Urothelium cell line (cell line): Measurements from ENCODE around the gene DNAH1.

Experiments used
- DNase-seq: peaks from one replicate; pipeline ENCODE4 v3.0.0; 2011; ENCODE audit warnings: low spot score, mixed read lengths
- FAIRE-seq: peaks from 2 replicates; lab custom pipeline; 2011; peaks lifted over from hg19 to GRCh38; lab: Jason Lieb, UNC

The DNAH1 gene

DNA sequence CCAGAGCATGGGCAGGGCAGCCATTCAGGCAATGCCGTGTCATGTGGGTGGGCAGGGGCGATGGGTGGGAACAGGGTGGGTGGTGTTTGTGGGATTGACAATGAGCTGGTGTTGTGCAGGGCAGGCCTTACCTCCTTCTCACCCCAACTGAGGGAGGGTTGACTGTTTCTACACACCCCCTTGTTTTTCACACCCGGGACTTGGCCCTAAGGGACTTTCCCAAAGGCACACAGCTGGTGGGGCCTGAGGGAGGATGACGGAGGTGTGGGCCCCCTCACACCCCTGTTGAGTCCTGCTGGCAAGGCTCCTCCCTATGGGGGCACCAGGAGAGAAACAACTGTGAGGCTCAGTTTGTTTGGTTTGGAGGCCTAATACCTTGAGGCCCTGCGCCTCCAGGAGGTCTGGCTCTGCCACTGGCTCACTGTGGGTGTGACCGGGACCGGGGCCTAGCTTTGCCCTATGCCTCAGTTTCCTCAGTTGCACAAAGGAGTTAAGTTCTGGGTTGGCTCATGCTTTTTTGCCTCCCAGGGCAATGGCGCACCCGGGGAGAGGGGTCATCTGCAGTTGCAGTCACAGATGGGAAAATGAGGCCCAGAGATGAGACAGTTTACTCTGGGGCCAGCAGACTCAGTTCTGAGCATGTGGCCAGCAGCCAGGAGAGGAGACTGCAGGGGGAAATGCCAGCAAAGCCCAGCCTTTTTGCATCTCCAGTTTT is 5.1 kb upstream of the DNAH1 start:
- DNase-seq (no peak), FAIRE-seq (no peak)

DNA sequence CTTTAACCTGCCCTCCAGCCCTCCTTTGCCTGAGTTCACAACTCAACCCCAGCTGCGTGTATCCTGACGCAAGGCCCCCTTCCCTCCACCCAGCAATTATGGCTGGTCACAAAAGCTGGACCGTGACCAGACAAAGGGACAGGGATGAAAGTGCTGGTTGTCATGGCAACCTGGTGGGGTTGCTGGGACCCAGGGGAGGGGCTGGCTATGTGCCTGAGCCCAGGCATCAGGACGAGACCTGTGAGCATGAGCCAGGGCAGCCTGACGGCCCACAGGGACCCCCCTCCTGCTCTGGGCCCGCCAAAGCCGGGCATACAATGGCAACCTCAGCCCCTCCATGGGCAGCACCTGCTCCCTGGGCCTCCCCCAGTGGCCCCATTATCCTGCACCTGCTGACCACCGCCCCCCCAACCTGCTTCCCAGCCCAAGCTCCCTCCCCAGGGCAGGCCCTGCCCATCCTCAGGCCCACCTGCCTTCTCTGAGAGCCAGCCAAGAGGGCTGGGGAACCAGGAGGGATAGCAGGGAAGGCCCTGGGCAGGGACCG is 4.5 kb upstream of the DNAH1 start:
- FAIRE-seq, result no peak
- no peak for DNase-seq

DNA sequence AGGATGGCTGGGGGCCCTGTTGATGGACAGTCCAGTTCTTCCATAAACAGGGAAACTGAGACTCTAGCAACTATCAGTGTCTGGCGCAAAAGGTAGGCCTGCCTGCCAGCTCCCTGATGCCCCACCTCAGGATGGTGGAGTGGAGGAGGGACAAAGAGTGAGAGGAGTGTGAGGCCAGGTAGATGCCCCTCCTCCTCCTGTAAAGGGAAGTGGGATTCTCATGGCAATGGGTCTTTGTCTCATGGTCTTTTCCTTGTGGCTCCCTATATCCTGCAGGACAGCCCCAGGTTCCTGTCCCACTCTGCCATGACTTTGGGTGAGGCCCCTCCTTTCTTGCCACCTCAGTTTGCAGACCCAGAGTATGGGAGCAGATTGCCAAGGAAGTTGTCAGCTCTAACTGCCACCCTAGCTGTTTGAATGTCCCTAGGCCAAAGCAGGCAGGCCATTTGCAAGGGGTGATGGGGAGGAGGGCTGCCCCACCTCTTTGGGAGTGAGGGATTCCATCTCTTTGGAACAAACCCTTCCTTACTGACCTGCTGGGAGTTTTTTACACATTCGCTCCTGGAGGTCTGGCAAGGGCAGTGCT is 2.8 kb upstream of the DNAH1 start:
- DNase-seq, result no peak
- no peak for FAIRE-seq

DNA sequence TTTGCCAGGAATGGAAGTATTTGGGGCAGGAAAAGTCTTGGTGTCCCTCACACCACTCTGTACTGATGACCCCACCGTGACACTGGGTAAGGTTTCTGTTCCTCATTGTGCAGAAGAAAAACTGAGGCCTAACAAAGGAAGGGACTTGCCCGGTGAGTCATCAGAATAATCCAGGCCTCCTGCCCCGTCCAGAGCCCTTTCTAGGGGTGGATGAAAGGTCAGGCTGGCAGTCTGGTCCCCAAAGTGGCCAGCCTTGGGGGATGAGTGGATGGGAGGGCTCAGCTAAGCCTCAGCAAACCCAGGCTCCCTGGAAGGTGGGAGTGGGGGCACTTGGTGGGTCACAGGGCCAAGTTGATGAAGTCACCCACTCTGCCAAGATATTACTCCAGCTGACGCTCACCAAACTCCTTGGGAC is 2.3 kb upstream of the DNAH1 start:
- no peak for DNase-seq
- FAIRE-seq, result no peak

DNA sequence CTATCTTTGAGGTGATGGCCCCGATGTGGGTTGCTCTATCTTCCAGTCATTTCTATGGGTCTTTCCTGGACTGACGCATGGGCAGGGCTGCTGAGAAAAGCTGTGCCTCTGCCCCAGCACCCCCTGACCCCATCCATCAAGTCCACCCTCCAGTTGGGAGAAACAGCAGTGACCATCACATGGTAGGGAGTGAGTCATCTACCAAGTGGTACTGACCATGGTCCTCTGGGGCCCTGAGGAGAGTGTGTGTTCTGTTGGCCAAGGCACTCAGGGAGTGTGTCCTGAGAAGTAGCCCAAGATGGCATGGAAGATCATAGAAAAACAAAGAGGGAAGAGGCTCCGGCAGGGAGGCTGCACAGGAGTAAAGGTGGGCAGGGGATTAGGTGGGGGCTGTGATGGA is 1.6 kb upstream of the DNAH1 start:
- DNase-seq (no peak), FAIRE-seq (no peak)

DNA sequence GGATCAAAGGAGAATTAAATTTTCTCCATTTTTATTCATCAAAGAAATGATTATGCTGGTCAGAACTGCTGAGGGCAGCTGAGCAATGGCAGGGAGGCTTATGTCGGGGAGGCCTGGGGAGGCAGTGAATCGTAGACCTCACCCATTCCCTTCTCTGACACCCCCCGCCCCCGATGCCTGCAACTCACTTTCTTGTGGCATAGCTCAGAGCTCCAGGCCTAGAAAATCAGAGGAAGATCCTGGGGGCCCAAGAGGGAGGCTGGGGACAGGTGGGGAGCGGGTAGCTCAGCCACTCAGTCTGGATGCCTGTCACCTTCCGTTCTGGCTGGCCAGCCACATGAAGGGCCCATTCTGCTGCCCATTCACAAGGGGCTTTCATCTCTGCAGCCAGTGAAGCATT is 1.1 kb upstream of the DNAH1 start:
- FAIRE-seq, result no peak

DNA sequence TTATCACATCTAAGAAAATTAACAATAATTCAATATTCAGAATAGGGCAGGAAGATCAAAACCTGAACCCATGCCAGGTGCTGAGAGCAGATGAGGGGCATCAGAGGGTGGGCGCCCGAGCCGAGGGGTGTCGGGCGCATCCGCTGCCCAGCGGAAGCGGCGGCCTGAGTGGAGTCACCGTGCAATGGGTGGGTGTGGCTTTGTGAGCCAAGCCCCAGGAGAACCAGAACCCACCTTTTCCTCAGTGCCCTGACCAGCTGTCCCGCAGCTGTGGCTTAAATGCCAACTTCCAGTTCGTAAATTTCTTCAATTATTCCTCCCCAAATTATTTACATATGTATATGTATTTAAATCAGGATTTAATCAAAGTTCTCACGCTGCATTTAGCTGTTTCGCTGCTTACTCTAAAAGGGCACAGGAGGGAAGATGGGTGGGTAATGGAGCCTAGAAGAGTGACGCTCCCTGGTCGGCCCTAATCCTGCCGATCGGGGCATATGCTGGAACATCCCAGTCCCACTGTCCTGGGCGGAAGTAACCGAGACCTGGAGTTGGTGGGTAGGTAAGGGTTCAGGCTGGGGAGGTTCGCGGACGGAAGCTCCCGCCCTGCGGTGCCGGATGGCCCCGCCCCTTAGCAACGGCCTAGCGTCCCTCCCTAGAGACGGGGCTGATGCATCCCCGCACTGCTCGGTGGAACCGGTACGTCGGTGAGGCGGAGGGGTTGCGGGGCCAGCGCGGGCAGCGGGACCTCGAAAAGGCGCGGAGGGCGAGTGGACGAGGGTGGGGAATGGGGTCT is 1.3 kb downstream of the DNAH1 start:
- DNase-seq (no peak), FAIRE-seq (no peak)

More for the DNA sequence above, 1.1 kb upstream of the DNAH1 start:
- no peak for DNase-seq

DNA sequence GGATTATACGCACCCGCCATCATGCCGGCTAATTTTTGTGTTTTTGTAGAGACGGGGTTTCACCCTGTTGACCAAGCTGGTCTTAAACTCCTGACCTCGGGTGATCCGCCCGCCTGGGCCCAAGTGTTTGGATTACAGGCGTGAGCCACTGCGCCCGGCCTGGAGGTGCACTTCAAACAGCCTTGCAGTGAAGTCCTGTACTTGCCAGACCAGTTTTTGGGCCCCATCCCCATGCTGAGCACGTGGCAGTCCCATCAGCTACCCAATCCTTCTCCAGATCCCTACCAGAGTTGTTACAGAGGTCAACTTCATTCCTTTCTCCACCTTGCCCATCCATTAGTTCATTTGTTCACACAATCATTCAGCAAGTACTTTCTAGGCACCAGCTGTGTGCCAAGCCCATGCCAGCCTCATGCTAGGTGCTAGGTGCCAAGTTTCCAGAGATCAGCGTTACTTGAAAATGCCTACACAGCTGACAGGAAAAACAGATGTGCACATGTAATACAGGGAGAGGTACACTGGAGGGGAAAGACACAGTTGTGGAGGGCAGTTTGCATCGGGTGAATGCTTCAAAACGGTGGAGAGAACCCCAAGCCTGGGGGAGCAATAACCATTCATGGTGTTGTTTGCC is 2.2 kb downstream of the DNAH1 start:
- FAIRE-seq (no peak), DNase-seq (no peak)

DNA sequence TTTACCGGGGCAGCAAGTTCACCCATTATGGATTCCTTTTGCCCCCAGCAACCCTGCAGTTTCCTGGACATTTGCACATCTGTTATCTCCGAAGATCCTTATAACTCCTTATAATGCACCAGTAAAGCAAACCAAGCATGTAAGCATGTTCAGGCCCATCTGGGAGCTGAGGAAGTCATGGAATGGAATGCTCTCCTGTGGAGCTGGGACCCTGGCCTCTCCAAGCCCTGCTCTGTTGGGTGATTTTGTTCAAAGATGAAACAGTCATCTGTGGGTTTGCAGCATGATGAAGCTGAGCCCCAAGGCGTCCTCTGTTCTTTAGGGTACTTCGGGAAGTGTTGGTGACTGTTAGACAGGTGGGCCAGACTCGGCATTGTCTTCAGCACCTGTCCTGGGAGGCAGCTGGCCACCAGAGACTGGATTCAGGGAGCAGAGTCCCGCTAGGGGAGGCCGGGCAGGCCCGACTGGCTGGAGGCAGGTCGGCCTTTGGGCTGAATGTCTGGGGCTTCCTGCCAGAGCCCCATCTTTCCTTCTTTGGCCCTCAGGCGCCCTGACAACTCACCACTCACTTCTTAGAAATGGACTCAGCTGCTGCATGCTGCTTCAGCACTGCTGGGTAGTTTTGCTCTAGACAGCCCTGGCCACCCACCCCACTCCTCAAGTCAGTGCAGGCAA is 3.9 kb downstream of the DNAH1 start:
- DNase-seq, result no peak
- FAIRE-seq, result no peak

DNA sequence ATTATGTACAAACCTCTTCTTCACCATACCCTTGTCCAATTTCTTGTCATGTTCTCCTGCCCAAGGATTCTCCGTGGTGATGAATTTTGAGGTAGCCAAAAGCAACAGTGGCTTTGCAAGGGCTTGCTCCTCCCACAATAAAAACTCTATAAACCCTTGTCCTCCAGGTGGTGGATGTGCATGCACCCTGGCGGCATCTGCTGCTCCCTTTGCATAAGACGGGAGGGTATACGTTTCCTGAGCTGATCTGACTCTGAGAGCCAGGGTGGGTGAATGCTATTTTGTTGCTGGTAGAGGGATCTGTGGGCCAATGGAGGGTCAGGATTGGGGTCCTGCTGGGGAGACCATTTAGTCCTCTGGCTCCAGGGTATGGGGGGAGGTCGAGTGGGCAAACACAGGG is 5.4 kb downstream of the DNAH1 start:
- no peak for FAIRE-seq
- no peak for DNase-seq

DNA sequence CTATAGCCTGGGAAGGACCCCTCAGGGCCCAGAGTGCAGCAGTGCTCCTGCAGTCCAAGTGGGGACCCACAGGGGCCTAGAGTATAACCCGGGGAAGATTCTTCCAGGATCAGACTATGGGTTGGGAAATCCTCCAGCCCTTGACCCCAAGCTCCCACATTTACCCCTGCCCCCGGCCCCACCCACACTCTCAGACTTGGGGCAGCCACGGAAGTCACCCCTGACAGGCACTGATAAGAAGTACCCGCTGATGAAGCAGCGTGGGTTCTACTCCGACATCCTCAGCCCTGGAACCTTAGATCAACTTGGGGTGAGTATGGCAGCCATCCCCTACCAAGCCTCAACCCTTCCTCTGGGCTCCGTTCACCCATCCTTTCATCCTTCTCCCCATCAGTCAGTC is 6.3 kb downstream of the DNAH1 start:
- DNase-seq, result no peak
- FAIRE-seq, result no peak

DNA sequence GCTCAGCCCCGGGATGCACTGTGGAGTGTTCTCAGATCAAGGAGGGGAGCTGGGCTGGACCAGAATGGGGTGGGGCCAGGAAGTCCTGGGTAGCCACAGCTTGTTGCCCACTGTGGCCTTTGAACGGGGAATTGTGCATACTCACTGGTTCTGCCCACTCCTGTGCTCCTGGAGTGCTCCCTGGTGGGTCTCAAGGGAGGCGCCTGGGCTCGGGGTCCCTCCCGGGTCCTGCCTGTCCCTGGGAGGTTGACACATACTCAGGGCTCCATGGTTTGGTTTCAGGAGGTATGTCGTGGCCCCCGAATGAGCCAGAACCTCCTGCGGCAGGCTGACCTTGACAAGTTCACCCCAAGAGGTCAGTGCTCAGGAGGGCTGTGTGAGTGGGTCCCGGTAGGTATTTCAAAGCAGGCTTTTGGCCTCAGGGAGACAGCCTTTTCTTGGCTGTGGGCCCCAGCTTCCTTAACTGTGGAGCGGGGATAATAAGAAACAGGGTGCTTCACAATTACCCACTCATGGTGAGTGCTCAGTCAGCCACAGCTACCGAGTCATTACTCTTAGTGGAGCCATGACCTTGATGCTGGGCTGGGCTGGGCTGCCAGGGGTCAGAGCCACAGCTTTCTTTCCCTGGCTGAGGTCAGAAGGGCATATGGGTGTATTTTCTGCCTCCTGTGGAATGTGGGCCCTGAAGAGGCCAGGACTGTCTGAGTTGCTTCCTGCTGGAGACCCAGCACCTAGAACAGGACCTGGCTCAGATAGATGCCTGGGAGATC is 7.6 kb downstream of the DNAH1 start:
- DNase-seq (no peak), FAIRE-seq (no peak)

DNA sequence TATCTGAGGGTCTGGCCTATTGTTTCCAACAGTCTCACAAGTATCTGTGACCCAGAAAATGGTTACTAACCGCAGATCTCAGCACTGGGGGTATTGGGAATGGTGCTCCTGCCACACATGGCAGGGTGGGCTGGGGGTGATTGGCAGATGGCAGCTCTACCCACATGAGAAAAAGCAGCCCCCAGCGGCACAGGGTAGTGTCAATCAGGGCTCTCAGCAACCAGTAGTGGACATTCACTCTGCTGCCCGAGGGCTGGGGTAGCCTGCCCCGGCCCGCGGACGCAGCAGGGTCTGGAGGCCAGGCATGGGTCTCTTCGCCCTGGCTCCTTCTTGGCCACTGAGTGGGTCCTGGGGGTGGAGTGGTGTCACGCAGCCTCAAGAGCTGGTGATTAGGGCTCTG is 8.6 kb downstream of the DNAH1 start:
- FAIRE-seq (no peak), DNase-seq (no peak)

DNA sequence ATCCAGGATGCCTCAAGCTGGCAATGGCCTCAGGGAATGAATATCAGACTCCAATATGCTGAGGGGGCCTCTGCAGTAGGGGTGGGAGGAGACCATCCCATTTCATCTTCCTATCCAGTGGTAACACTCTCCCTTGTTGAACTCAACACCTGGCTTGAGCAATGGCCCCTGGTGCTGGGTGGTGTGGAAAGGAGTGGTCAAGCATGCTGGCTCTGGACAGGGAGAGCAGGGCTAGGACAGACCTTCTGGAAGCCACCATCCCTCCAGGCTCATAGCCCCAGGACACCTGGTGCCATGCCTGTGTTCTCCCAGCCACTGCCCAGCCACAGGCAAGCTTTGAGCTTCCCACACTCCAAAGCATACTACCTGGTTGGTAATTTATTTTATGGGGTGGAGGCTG is 9.6 kb downstream of the DNAH1 start:
- FAIRE-seq (no peak), DNase-seq (no peak)

DNA sequence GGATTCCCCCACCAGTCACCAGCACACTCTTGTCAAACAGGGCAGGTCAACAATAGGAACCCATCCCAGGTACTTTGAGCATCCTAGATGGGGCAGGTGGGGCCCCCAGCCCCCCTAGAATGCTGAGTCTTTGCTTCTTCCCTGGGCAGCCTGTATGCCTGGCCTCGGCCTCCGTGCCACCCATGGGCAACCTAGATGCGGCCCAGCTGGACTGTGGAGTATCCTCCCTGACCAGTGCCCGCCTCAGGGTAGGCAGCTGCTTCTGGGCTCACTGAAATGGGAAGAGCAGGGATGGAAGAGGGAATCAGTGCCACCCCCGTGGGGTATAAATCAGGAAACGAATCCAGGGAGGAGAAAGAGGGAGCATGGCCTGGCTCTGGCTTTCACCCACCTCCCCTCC is 10.9 kb downstream of the DNAH1 start:
- no peak for FAIRE-seq
- DNase-seq, result no peak

DNA sequence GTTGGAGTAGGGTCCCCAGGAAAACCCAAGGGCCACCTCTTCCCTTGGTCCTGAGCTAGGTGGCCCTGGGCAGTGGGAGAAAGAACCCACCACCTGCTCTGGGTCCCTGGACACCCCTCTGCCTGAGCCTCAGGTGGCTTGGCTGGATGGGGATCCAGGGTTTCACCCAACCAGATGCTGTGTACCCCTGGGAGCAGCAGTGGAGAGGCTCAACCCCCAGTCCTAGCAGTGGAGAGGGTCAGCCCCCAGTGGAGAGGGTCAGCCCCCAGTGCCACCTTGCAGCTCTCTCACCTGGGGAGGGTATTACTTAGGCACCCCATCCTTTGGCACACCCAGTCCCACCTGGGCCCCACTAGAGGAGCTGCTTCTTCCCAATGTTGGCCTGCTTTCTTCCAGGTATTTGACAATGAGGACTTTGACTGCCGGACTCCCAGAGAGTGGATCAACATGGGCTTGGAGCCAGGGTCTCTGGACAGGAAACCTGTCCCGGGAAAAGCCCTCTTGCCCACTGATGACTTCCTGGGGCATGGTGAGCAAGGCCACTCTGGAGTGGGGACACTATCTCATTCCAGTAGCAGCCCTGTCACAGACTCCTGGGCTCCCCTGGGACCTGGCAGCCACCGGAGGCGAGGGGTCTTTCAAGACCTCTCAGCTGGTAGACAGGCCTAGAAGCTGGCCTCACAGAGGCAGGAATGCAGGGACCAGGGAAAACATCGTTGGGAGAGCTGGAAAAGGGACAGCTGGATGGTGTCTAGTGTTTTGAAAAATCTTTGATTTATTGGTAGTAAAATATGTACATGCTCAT is 11.6 kb downstream of the DNAH1 start:
- DNase-seq (no peak), FAIRE-seq (no peak)

DNA sequence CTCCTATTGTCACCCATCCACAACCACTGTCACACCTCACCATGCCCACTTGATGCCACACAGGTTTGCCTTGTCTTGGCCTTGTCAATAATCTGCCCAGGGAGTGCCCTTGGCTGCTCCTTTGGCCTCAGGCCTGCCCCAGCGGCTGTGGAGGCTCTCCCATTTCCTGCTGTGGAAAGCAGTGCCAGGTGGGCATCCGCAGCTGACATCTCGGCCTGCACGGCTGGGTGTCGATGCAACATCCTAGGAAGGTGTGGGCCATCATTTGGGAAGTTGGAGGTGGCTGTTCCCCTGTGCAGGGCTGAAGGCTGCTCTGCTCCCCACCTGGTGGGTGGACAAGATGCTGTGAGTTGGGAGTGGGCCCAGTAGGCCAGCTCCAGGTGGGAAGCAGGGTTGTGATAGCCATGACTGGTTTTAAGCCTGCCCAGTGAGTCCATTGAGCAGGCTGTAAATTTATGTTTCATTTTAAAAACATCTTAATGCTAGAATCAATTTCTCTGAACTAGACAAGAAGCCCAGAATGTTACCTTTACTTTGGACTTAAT is 12.5 kb downstream of the DNAH1 start:
- peak; percentile 61 for FAIRE-seq

DNA sequence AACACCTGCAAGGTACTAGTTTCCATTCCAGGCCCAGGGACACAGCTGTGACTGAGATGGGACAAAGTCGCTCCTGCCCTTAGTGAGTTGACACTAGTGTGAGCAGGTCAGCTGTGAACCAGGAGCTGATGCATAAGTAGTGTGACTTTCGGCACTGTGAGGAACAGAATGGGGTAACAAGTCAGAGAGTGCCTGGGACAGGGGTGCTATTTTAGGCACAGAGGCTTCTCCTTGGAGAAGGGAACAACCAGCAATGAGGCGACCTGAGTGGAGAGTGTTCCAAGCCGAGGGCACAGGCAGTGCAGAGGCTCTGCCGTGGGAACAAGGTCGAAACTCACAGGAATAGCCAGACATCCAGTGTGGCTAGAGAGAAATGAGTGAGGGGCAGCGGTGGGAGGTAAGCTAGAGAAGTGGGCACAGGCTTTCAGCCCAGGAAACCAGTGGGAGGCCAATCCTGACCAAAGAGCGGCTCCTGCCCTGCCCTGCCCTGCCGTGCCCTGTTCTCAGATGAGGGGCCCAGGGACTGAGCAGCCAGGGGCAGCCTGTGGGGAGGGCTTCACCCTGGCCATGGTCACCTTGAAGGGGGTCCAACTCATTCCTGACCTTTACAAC is 14.2 kb downstream of the DNAH1 start:
- no peak for FAIRE-seq
- DNase-seq, result no peak

More for the DNA sequence above, 12.5 kb downstream of the DNAH1 start:
- DNase-seq, result no peak

DNA sequence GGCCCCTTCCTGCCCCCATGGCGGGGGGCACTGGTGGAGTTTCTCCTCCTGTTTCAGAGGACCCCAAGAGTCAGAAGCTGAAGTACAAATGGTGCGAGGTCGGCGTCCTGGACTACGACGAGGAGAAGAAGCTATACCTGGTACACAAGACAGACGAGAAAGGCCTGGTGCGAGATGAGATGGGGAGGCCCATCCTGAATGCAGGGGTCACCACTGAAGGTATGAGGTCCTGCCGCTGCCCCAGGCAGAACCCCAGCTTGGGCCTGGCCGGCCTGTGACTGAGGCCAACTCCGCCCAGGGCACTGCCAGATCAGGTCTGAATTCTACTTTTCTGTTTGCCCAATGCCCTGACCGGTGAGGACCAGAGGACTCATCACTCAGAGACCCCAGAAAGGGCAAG is 15.0 kb downstream of the DNAH1 start:
- FAIRE-seq, result no peak
- no peak for DNase-seq
